SK-N-SH treated with all-trans-retinoic acid at 6 μM for 48 hours (cell line): ENCODE results near the gene SPAG4.

Source experiments
- ATAC-seq: fragments of 200-7000 bp; cut with Tn5 transposase; 3 replicates; pipeline ENCODE4 v1.9.1; 2020; ENCODE audit warnings: mild to moderate bottlenecking, moderate library complexity
- ARNTL ChIP-seq: fragments of 450-650 bp; formaldehyde crosslinking; IDR thresholded peaks from 2 replicates; pipeline ENCODE4 v1.5.0; 2020; ENCODE audit warnings: low read depth, mild to moderate bottlenecking, moderate library complexity, borderline replicate concordance
- BACH2 ChIP-seq: fragments of 250-450 bp; sonication (Bioruptor Pico); IDR thresholded peaks from 2 replicates; pipeline ENCODE4 v1.9.0; 2021; ENCODE audit warnings: mild to moderate bottlenecking, borderline replicate concordance
- CREB5 ChIP-seq: fragments of 250-450 bp; sonication (Bioruptor Pico); IDR thresholded peaks from 2 replicates; pipeline ENCODE4 v1.5.1; 2020; ENCODE audit warnings: low read depth, mild to moderate bottlenecking, moderate library complexity
- CSDC2 ChIP-seq: fragments of 250-450 bp; sonication (Bioruptor Pico); IDR thresholded peaks from 2 replicates; pipeline ENCODE4 v1.5.0; 2020; ENCODE audit warnings: mild to moderate bottlenecking, moderate library complexity
- CSRNP3 ChIP-seq: fragments of 250-450 bp; sonication (Bioruptor Pico); IDR thresholded peaks from 2 replicates; pipeline ENCODE4 v1.5.1; 2021; ENCODE audit warnings: mild to moderate bottlenecking, moderate library complexity
- ESRRG ChIP-seq: fragments of 250-450 bp; sonication (Bioruptor Pico); IDR thresholded peaks from 2 replicates; pipeline ENCODE4 v1.6.1; 2021; ENCODE audit warnings: mild to moderate bottlenecking
- GLIS3 ChIP-seq: fragments of 250-450 bp; sonication (Bioruptor Pico); IDR thresholded peaks from 2 replicates; pipeline ENCODE4 v1.5.0; 2020; ENCODE audit warnings: mild to moderate bottlenecking, moderate library complexity
- ISL1 ChIP-seq: fragments of 250-450 bp; sonication (Bioruptor Pico); IDR thresholded peaks from 2 replicates; pipeline ENCODE4 v2.1.2; 2022; ENCODE audit warnings: mild to moderate bottlenecking, moderate library complexity
- OSR1 ChIP-seq: fragments of 250-450 bp; sonication (Bioruptor Pico); IDR thresholded peaks from 2 replicates; pipeline ENCODE4 v1.8.0; 2022; ENCODE audit warnings: moderate library complexity, mild to moderate bottlenecking, inconsistent platforms
- PATZ1 ChIP-seq: fragments of 250-450 bp; sonication (Bioruptor Pico); IDR thresholded peaks from 2 replicates; pipeline ENCODE4 v1.8.0; 2020; ENCODE audit warnings: mild to moderate bottlenecking, moderate library complexity, borderline replicate concordance
- POU6F1 ChIP-seq: fragments of 250-450 bp; sonication (Bioruptor Pico); IDR thresholded peaks from 2 replicates; pipeline ENCODE4 v1.8.0; 2021; ENCODE audit warnings: low read depth, mild to moderate bottlenecking, moderate library complexity, borderline replicate concordance
- PPARA ChIP-seq: fragments of 250-450 bp; sonication (Bioruptor Pico); IDR thresholded peaks from 2 replicates; pipeline ENCODE4 v1.5.0; 2020; ENCODE audit warnings: mild to moderate bottlenecking, borderline replicate concordance
- RARB ChIP-seq: fragments of 250-450 bp; sonication (Bioruptor Pico); IDR thresholded peaks from 2 replicates; pipeline ENCODE4 v1.8.0; 2021; ENCODE audit warnings: mild to moderate bottlenecking, moderate library complexity
- SNAI2 ChIP-seq: fragments of 250-450 bp; sonication (Bioruptor Pico); IDR thresholded peaks from 2 replicates; pipeline ENCODE4 v1.5.0; 2020; ENCODE audit warnings: mild to moderate bottlenecking, moderate library complexity
- TCF4 ChIP-seq: fragments of 250-450 bp; sonication (Bioruptor Pico); IDR thresholded peaks from 2 replicates; pipeline ENCODE4 v1.8.0; 2021; ENCODE audit warnings: mild to moderate bottlenecking, moderate library complexity, borderline replicate concordance
- TOX ChIP-seq: fragments of 250-450 bp; sonication (Bioruptor Pico); IDR thresholded peaks from 2 replicates; pipeline ENCODE4 v1.8.0; 2021; ENCODE audit warnings: mild to moderate bottlenecking, moderate library complexity, borderline replicate concordance
- TSHZ2 ChIP-seq: fragments of 250-450 bp; sonication (Bioruptor Pico); IDR thresholded peaks from 2 replicates; pipeline ENCODE4 v1.5.0; 2020; ENCODE audit warnings: mild to moderate bottlenecking, moderate library complexity
- ZC3H10 ChIP-seq: fragments of 250-450 bp; sonication (Bioruptor Pico); IDR thresholded peaks from 2 replicates; pipeline ENCODE4 v1.5.1; 2021; ENCODE audit warnings: mild to moderate bottlenecking, moderate library complexity
- ZFP3 ChIP-seq: fragments of 250-450 bp; sonication (Bioruptor Pico); IDR thresholded peaks from 2 replicates; pipeline ENCODE4 v1.5.0; 2020; ENCODE audit warnings: mild to moderate bottlenecking, moderate library complexity
- ZFP30 ChIP-seq: fragments of 450-650 bp; formaldehyde crosslinking; IDR thresholded peaks from 2 replicates; pipeline ENCODE4 v1.5.0; 2022; ENCODE audit warnings: mild to moderate bottlenecking, moderate library complexity
- ZNF565 ChIP-seq: fragments of 450-650 bp; formaldehyde crosslinking; conservative IDR thresholded peaks from 2 replicates; pipeline ENCODE4 v1.5.0; 2020; ENCODE audit warnings: low read depth, mild to moderate bottlenecking, moderate library complexity
- ZNF70 ChIP-seq: fragments of 450-650 bp; formaldehyde crosslinking; IDR thresholded peaks from 2 replicates; pipeline ENCODE4 v1.5.0; 2020; ENCODE audit warnings: mild to moderate bottlenecking, moderate library complexity
- ZNF8 ChIP-seq: fragments of 450-650 bp; formaldehyde crosslinking; IDR thresholded peaks from 2 replicates; pipeline ENCODE4 v1.5.0; 2020; ENCODE audit warnings: mild to moderate bottlenecking, moderate library complexity

The SPAG4 gene

GRCh38 chr20:35572838-35573237, 42.8 kb upstream of the SPAG4 start:
- no peak for ATAC-seq
- TF ChIP-seq ISL1 (CRISPR knock-in tag) (no peak), BACH2 (CRISPR knock-in tag) (no peak), ZNF70 (CRISPR knock-in tag) (no peak), CSDC2 (CRISPR knock-in tag) (no peak), TSHZ2 (CRISPR knock-in tag) (no peak), ZFP30 (no peak), GLIS3 (no peak), TCF4 (CRISPR knock-in tag) (no peak), PATZ1 (CRISPR knock-in tag) (no peak), ZNF565 (no peak), CREB5 (CRISPR knock-in tag) (no peak), POU6F1 (no peak), ZFP3 (CRISPR knock-in tag) (no peak), ARNTL (no peak), PPARA (CRISPR knock-in tag) (no peak), TOX (CRISPR knock-in tag) (no peak), ESRRG (no peak)

GRCh38 chr20:35575958-35576357, 39.7 kb upstream of the SPAG4 start:
- no peak for ATAC-seq
- TF ChIP-seq RARB (CRISPR knock-in tag), result no peak
- TF ChIP-seq TCF4 (CRISPR knock-in tag), result no peak
- TF ChIP-seq ZC3H10 (CRISPR knock-in tag), result no peak
- TF ChIP-seq ARNTL, result no peak
- no peak for TF ChIP-seq ESRRG
- no peak for TF ChIP-seq PPARA (CRISPR knock-in tag)

GRCh38 chr20:35576816-35577215, 38.8 kb upstream of the SPAG4 start:
- no peak for TF ChIP-seq PPARA (CRISPR knock-in tag)
- TF ChIP-seq GLIS3, result no peak
- TF ChIP-seq ZNF70 (CRISPR knock-in tag), result no peak
- TF ChIP-seq ESRRG, result no peak
- no peak for TF ChIP-seq SNAI2 (CRISPR knock-in tag)
- no peak for TF ChIP-seq OSR1 (CRISPR knock-in tag)
- TF ChIP-seq CSDC2 (CRISPR knock-in tag), result no peak
- no peak for ATAC-seq

GRCh38 chr20:35578469-35578868, 37.2 kb upstream of the SPAG4 start:
- no peak for ATAC-seq
- TF ChIP-seq ARNTL (no peak), PATZ1 (CRISPR knock-in tag) (no peak), ZFP3 (CRISPR knock-in tag) (no peak), ISL1 (CRISPR knock-in tag) (no peak), POU6F1 (no peak), ZNF8 (no peak), ZC3H10 (CRISPR knock-in tag) (no peak), TOX (CRISPR knock-in tag) (no peak), TCF4 (CRISPR knock-in tag) (no peak), CSDC2 (CRISPR knock-in tag) (no peak), ZNF565 (no peak), CSRNP3 (CRISPR knock-in tag) (no peak)
